Measurements from ENCODE around the gene SH2D3C. TPM values are rescaled to one million over a fixed set of nuclear protein-coding genes. Genes with fewer than 3 reads are reported as not detected.

SH2D3C gene
- total RNA-seq, 1 experiment from 2014 or later = 0.79 TPM

DNA sequence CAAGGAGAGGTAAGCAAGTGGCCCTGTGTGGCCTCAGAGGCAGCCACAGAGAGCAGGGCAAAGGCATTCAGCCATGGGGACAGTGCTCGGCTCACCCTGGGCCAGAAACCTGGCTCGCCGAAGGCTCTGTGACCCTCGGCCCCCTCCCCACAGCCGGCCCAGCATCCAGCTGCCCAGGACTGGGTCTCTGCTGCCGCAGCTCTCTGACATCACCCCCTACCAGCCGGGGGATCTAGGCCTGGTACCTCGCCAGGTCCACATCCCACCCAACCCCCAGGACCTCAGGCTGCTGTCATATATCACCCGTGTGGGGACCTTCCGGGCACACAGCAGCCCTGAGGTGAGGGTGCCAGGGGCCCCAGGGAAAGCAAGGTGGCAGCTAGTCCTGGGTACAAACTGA, 65.6 kb downstream of the SH2D3C start:
- Histone ChIP-seq H3K27ac (no peak overlapping the region), H3K4me3 (no peak overlapping the region), H3K9me3 (ENCODE audit: insufficient read depth, low read depth) (no peaks in the 10 kb centered on the region), H3K4me2 (no peak overlapping the region), H3K36me3 (ENCODE audit: low read depth) (no peaks in the 10 kb centered on the region), H3K79me2 (ENCODE audit: low read depth) (peaks cover 10% of the 10 kb centered on the region; the same call in 1 of the 2 replicates), H2AFZ (no peak overlapping the region), H4K20me1 (ENCODE audit: insufficient read depth) (peaks cover 11% of the 10 kb centered on the region; the same call in 1 of the 2 replicates), H3K4me1 (replicated peaks; ENCODE audit: insufficient read depth) (0 out of 2 replicates have a peak, but pooled peaks cover 4% of the 10 kb centered on the region), H3K27me3 (ENCODE audit: insufficient read depth, low read depth) (no peaks in the 10 kb centered on the region), H3K9me2 (ENCODE audit: insufficient read depth) (no peaks in the 10 kb centered on the region), H3F3A (ENCODE audit: insufficient read depth, low read depth) (no peaks in the 10 kb centered on the region)
- intact Hi-C loops (cut with micrococcal nuclease; ENCODE audit: unreplicated experiment) = no loop called here
- ChIA-PET CTCF (no interaction called here), POLR2A (ENCODE audit: unreplicated experiment) (no interaction called here)
- no peak for DNase-seq
- BruUV-seq (replicated peaks) = no TSS peak
- no peak for TF ChIP-seq EZH2 (IDR thresholded peaks at IDR 0.05; ENCODE audit: low read depth)

DNA sequence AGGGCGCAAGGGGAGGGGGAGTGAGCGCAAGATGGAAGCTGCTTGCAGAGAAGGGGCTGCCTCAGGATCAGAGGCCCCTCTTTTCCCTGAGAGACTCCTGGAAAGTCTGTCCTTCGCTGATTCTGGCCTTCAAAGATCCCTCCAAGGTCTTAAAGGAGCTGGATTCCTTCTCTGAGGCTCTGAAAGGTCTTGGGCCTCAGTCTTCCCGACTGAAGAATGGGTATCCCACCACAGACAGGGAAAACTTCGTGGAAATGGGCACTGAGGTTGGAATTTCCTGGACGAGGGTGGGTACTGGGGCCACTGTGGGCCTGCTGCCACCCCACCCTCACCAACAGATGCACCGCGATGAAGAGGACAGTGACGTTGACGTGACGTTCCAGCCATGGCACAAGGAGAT, 66.1 kb downstream of the SH2D3C start:
- ChIA-PET POLR2A (ENCODE audit: unreplicated experiment) (no interaction called here), CTCF (no interaction called here)
- Histone ChIP-seq H4K20me1 (ENCODE audit: insufficient read depth) (peaks cover 11% of the 10 kb centered on the region; the same call in 1 of the 2 replicates), H3K79me2 (ENCODE audit: low read depth) (peaks cover 10% of the 10 kb centered on the region; the same call in 1 of the 2 replicates), H2AFZ (no peak overlapping the region), H3K36me3 (ENCODE audit: low read depth) (no peaks in the 10 kb centered on the region), H3K27ac (no peak overlapping the region), H3K27me3 (ENCODE audit: insufficient read depth, low read depth) (no peaks in the 10 kb centered on the region), H3K4me2 (no peak overlapping the region), H3K4me1 (replicated peaks; ENCODE audit: insufficient read depth) (0 out of 2 replicates have a peak, but pooled peaks cover 4% of the 10 kb centered on the region), H3K9me3 (ENCODE audit: insufficient read depth, low read depth) (no peaks in the 10 kb centered on the region), H3F3A (ENCODE audit: insufficient read depth, low read depth) (no peaks in the 10 kb centered on the region; the same call in 1 of the 2 replicates), H3K4me3 (no peak overlapping the region), H3K9me2 (ENCODE audit: insufficient read depth) (no peaks in the 10 kb centered on the region)
- TF ChIP-seq, protein P1, sequence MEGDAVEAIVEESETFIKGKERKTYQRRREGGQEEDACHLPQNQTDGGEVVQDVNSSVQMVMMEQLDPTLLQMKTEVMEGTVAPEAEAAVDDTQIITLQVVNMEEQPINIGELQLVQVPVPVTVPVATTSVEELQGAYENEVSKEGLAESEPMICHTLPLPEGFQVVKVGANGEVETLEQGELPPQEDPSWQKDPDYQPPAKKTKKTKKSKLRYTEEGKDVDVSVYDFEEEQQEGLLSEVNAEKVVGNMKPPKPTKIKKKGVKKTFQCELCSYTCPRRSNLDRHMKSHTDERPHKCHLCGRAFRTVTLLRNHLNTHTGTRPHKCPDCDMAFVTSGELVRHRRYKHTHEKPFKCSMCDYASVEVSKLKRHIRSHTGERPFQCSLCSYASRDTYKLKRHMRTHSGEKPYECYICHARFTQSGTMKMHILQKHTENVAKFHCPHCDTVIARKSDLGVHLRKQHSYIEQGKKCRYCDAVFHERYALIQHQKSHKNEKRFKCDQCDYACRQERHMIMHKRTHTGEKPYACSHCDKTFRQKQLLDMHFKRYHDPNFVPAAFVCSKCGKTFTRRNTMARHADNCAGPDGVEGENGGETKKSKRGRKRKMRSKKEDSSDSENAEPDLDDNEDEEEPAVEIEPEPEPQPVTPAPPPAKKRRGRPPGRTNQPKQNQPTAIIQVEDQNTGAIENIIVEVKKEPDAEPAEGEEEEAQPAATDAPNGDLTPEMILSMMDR (conservative IDR thresholded peaks at IDR 0.05) = no peak
- no peak for DNase-seq
- no TSS peak for BruUV-seq (replicated peaks)
- intact Hi-C loops (cut with micrococcal nuclease; ENCODE audit: unreplicated experiment) = no loop called here

DNA sequence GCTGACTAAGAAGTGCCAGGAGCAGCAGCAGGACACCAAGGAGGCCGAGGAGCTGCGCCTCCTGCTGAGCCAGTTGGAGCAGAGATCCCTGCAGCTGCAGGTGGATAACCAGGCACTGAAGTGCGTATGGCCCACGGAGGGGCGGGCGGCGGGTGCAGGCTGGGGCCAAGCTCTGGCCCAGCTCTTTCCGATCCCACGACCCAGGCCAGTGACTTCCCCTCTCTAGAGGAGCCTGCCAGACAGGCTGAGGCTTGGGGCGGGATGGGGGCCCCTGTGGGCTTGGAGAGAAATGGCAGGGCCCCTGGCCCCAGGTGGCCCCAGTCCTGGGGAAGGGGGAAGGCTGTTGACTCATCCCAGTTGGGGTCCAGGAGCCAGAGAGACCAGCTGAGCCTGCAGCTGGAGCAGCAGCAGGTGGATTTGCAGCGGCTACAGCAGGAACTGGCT, 66.6 kb downstream of the SH2D3C start:
- no peak overlapping the region for H3K4me2 ChIP-seq
- no peaks in the 10 kb centered on the region for H3K27me3 ChIP-seq (ENCODE audit: insufficient read depth, low read depth)
- H4K20me1 ChIP-seq (ENCODE audit: insufficient read depth) = peaks cover 11% of the 10 kb centered on the region; the same call in 1 of the 2 replicates
- peaks cover 10% of the 10 kb centered on the region; the same call in 1 of the 2 replicates for H3K79me2 ChIP-seq (ENCODE audit: low read depth)
- intact Hi-C loops (cut with micrococcal nuclease; ENCODE audit: unreplicated experiment) = no loop called here
- no peak for TF ChIP-seq EZH2 (IDR thresholded peaks at IDR 0.05; ENCODE audit: low read depth)
- TF ChIP-seq, protein P1 (conservative IDR thresholded peaks at IDR 0.05) = no peak
- ChIA-PET CTCF (no interaction called here), POLR2A (ENCODE audit: unreplicated experiment) (no interaction called here)
- no peak for DNase-seq
- no peaks in the 10 kb centered on the region for H3K36me3 ChIP-seq (ENCODE audit: low read depth)
- H3K27ac ChIP-seq = no peak overlapping the region
- H2AFZ ChIP-seq = no peak overlapping the region
- H3K9me2 ChIP-seq (ENCODE audit: insufficient read depth) = no peaks in the 10 kb centered on the region
- 0 out of 2 replicates have a peak, but pooled peaks cover 4% of the 10 kb centered on the region for H3K4me1 ChIP-seq (replicated peaks; ENCODE audit: insufficient read depth)
- no peaks in the 10 kb centered on the region; the same call in 1 of the 2 replicates for H3F3A ChIP-seq (ENCODE audit: insufficient read depth, low read depth)
- H3K9me3 ChIP-seq (ENCODE audit: insufficient read depth, low read depth) = no peaks in the 10 kb centered on the region
- no TSS peak for BruUV-seq (replicated peaks)
- no peak overlapping the region for H3K4me3 ChIP-seq
